Spleen (tissue), 11 donors: ENCODE results near the gene ARSG. TPM values are rescaled to one million over a fixed set of nuclear protein-coding genes. Genes with fewer than 3 reads are reported as not detected.
"Not testable (repeated sequence)": the region's sequence is repeated elsewhere in the genome, so short reads cannot be mapped to it uniquely, and the experiment has no call there.

Source experiments
- DNase-seq: peaks from one replicate; pipeline ENCODE4 v3.0.0-alpha.2; 2020
- H3K27ac ChIP-seq, 8 donors: fragments of 200-600 bp; sonication (generic) in 7 of 8; 1 replicate in 4 of 8; 2 replicates in 4 of 8; pipeline versions ENCODE4 v1.5.0 to v1.8.0; 2016 to 2021; ENCODE audit warnings: inconsistent platforms in 4 of 8, mild to moderate bottlenecking in 4 of 8, moderate library complexity in 1 of 8
- H3K27me3 ChIP-seq, 7 donors: fragments of 200-600 bp; sonication (generic) in 6 of 7; replicated peaks in 1 of 7; 1 replicate in 4 of 7; 2 replicates in 3 of 7; pipeline versions ENCODE4 v1.5.0 to v1.8.0; 2016 to 2021; ENCODE audit warnings: inconsistent platforms in 3 of 7, mild to moderate bottlenecking in 1 of 7
- H3K36me3 ChIP-seq, 6 donors: fragments of 200-600 bp; sonication (generic) in 5 of 6; 1 replicate in 4 of 6; 2 replicates in 2 of 6; pipeline versions ENCODE4 v1.5.0 to v1.8.0; 2016 to 2021; ENCODE audit warnings: inconsistent platforms in 2 of 6
- H3K4me1 ChIP-seq, 6 donors: fragments of 200-600 bp; sonication (generic) in 5 of 6; 1 replicate in 3 of 6; 2 replicates in 3 of 6; pipeline versions ENCODE4 v1.5.0 to v1.8.0; 2016 to 2021; ENCODE audit warnings: inconsistent platforms in 3 of 6
- H3K4me3 ChIP-seq, 8 donors: fragments of 200-600 bp; sonication (generic) in 7 of 8; 1 replicate in 4 of 8; 2 replicates in 4 of 8; pipeline versions ENCODE4 v1.5.0 to v1.8.0; 2016 to 2021; ENCODE audit warnings: inconsistent platforms in 4 of 8, mild to moderate bottlenecking in 4 of 8, moderate library complexity in 2 of 8
- H3K9me3 ChIP-seq, 8 donors: fragments of 200-600 bp; sonication (generic) in 7 of 8; 1 replicate in 4 of 8; 2 replicates in 4 of 8; pipeline versions ENCODE4 v1.5.0 to v1.8.0; 2016 to 2021; ENCODE audit warnings: inconsistent platforms in 4 of 8
- CTCF ChIP-seq, 11 experiments: fragments of 200-600 bp in 7 of 11; fragments of 450-650 bp in 4 of 11; sonication (generic) in 4 of 11; IDR thresholded peaks in 8 of 11; conservative IDR thresholded peaks in 3 of 11; 1 replicate in 7 of 11; 2 replicates in 4 of 11; pipeline versions ENCODE4 v1.4.0 to v1.8.0; 2016 to 2021; ENCODE audit warnings: antibody characterized with exemption in 11 of 11, inconsistent platforms in 4 of 11, mild to moderate bottlenecking in 1 of 11
- POLR2A ChIP-seq, 3 donors: fragments of 450-650 bp; IDR thresholded peaks; one replicate each; pipeline ENCODE4 v1.5.1; 2017; ENCODE audit warnings: antibody characterized with exemption in 3 of 3, mild to moderate bottlenecking in 1 of 3
- POLR2AphosphoS5 ChIP-seq, 3 donors: sonication (generic); formaldehyde crosslinking; IDR thresholded peaks; one replicate each; pipeline ENCODE4 v1.5.1; 2017; ENCODE audit warnings: antibody characterized with exemption in 3 of 3
- WGBS, 5 donors: extraction: QIAGEN DNeasy Blood & Tissue Kit in 3 of 5; methylation state at CpG; one replicate each; pipeline versions ENCODE4 v1.1.5 to v1.1.7; 2013 to 2018; 5-methylcytosine and 5-hydroxymethylcytosine counted together
- intact Hi-C: fragments of 100-400 bp; cut with DNase I; formaldehyde crosslinking; loops from one replicate; pipeline ENCODE4 v1.15.0; 2023; ENCODE audit warnings: low total_unique reads
- polyA plus RNA-seq, 3 donors: library from polyadenylated mRNA; stranded (reverse); fragments of 200-250 nt; gene quantifications; one replicate each; pipeline ENCODE4 v1.2.1, GENCODE V29; 2013
- total RNA-seq, 7 donors: library from RNA; depleted of rRNA in 3 of 7; stranded (reverse); fragments of >200 nt in 3 of 7; fragmentation: NEBNext Ultra II Directional in 4 of 7; extraction: Animal tissue kit (Norgen Biotek cat#: 25700) in 4 of 7; gene quantifications; one replicate each; pipeline versions ENCODE4 v1.1.0 to v1.2.1, GENCODE V29; 2016 to 2021
- donor health status: healthy with polysubstance abuse.
- donor health status: DM: no; HTN: no; CAD: no; lungs with moderate emphysema.
- donor health status: DM: no; HTN: no; CAD: no.
- donor health status: Bipolar disorder and iron deficiency.
- donor health status: healthy.
- donor health status: DM: no; HTN: no; CAD: no.
- donor health status: DM: yes; HTN: yes; CAD: no.

Gene ARSG
- total and polyA plus RNA-seq, 10 donors = 1.5 to 24.3 (median 14.2) TPM

GRCh38 chr17:68258890-68259647 lies 32.2 kb upstream of the ARSG start:
- DNase-seq = peak; percentile 97

GRCh38 chr17:68259648-68259951 lies 31.7 kb upstream of the ARSG start:
- Histone ChIP-seq H3K4me1 (peaks cover 24 to 80% (median 54%) of the 10 kb centered on the region in 6 donors), H3K36me3 (peaks cover 0 to 29% (median 2%) of the 10 kb centered on the region in 6 donors), H3K4me3 (peak overlapping the region in 1 of 8 donors; percentile 36), H3K27ac (peak overlapping the region in 7 of 8 donors; percentile 73 to 85 (median 81))
- DNase-seq, H3K9me3 ChIP-seq, intact Hi-C loops, H3K27me3 ChIP-seq: not testable (repeated sequence)
- 29 to 62% (median 61%) methylated on average over 3 of the region's 3 CpGs for WGBS, 5 donors

More at GRCh38 chr17:68258890-68259647, 32.2 kb upstream of the ARSG start:
- H3K27me3 ChIP-seq, H3K9me3 ChIP-seq, intact Hi-C loops: not testable (repeated sequence)
- peaks cover 24 to 85% (median 59%) of the 10 kb centered on the region in 6 donors for H3K4me1 ChIP-seq
- WGBS, 5 donors = 6 to 15% (median 7%) methylated on average over 12 to 41 of the region's 44 CpGs
- peak overlapping the region; percentile 57 to 85 (median 80) for H3K27ac ChIP-seq
- TF ChIP-seq POLR2AphosphoS5 (IDR thresholded peaks at IDR 0.05) (peak; percentile 68 to 92 (median 90)), CTCF (IDR thresholded peaks at IDR 0.05 in 8 of 11, conservative IDR thresholded peaks at IDR 0.05 in 3 of 11) (peak in 3 of 11 experiments; percentile 7 to 32 (median 19))
- H3K4me3 ChIP-seq = peak overlapping the region in 3 of 8 donors; percentile 1 to 36 (median 4)
- peaks cover 0 to 34% (median 7%) of the 10 kb centered on the region in 6 donors for H3K36me3 ChIP-seq

GRCh38 chr17:68260051-68260762 lies 31.1 kb upstream of the ARSG start:
- intact Hi-C loops = loop anchor here (10.0 kb wide), 1 partner anchor 205 kb away; no protein-coding TSS in a partner anchor
- TF ChIP-seq CTCF (IDR thresholded peaks at IDR 0.05 in 8 of 11, conservative IDR thresholded peaks at IDR 0.05 in 3 of 11) = no peak
- no peak for TF ChIP-seq POLR2A (IDR thresholded peaks at IDR 0.05)
- TF ChIP-seq POLR2AphosphoS5 (IDR thresholded peaks at IDR 0.05) = no peak
- no peaks in the 10 kb centered on the region for H3K27me3 ChIP-seq
- H3K36me3 ChIP-seq = peaks cover 0 to 23% (median 0%) of the 10 kb centered on the region in 6 donors
- H3K9me3 ChIP-seq = no peaks in the 10 kb centered on the region
- 82 to 95% (median 91%) methylated on average over 8 to 9 of the region's 9 CpGs for WGBS, 5 donors
- H3K27ac ChIP-seq = no peak overlapping the region
- H3K4me3 ChIP-seq = no peak overlapping the region
- DNase-seq = no peak
- peaks cover 23 to 74% (median 48%) of the 10 kb centered on the region in 6 donors for H3K4me1 ChIP-seq

GRCh38 chr17:68262467-68262866 lies 28.8 kb upstream of the ARSG start:
- H3K4me1 ChIP-seq = peaks cover 14 to 51% (median 26%) of the 10 kb centered on the region in 6 donors
- H3K36me3 ChIP-seq, H3K27me3 ChIP-seq, H3K27ac ChIP-seq, DNase-seq, H3K4me3 ChIP-seq, H3K9me3 ChIP-seq: not testable (repeated sequence)
- intact Hi-C loops = loop anchor here (10.0 kb wide), 1 partner anchor 202 kb away; no protein-coding TSS in a partner anchor
- 68 to 84% (median 77%) methylated on average over 2 of the region's 2 CpGs for WGBS, 5 donors
